ENCODE data around the gene ADH1B.
"Not testable (repeated sequence)": the region's sequence is repeated elsewhere in the genome, so short reads cannot be mapped to it uniquely, and the experiment has no call there.

- TF ChIP-seq CTCF (IDR thresholded peaks at IDR 0.05; ENCODE audit: insufficient read depth, low read depth, low read length); EZH2 (IDR thresholded peaks at IDR 0.05; ENCODE audit: insufficient read depth, low read length): not testable (repeated sequence)
These were observed 3.4 kb downstream of the ADH1B start for GRCh38 chr4:99317811-99318210.

Data from astrocyte (in vitro differentiated cells and primary cell).